Activated CD8-positive, alpha-beta memory T cell treated with anti-CD3 and anti-CD28 coated beads, Interleukin-2, amount 50 U/mL, for 48 hours (primary cell): Measurements from ENCODE around the gene PSMB3.
"Not testable (repeated sequence)": the region's sequence is repeated elsewhere in the genome, so short reads cannot be mapped to it uniquely, and the experiment has no call there.

ENCODE experiments used
- DNase-seq: peaks from one replicate; pipeline ENCODE4 v3.0.0-alpha.2; 2020

PSMB3 gene

DNA sequence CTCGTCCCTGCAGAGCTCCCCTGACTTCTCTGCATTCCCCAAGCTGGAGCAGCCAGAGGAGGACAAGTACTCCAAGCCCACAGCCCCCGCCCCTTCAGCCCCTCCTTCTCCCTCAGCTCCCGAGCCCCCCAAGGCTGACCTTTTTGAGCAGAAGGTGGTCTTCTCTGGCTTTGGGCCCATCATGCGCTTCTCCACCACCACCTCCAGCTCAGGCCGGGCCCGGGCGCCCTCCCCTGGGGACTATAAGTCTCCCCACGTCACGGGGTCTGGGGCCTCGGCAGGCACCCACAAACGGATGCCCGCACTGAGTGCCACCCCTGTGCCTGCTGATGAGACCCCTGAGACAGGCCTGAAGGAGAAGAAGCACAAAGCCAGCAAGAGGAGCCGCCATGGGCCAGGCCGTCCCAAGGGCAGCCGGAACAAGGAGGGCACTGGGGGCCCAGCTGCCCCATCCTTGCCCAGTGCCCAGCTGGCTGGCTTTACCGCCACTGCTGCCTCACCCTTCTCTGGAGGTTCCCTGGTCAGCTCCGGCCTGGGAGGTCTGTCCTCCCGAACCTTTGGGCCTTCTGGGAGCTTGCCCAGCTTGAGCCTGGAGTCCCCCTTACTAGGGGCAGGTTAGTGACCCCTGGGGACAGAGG lies 36.1 kb upstream of the PSMB3 start:
- DNase-seq, result no peak

DNA sequence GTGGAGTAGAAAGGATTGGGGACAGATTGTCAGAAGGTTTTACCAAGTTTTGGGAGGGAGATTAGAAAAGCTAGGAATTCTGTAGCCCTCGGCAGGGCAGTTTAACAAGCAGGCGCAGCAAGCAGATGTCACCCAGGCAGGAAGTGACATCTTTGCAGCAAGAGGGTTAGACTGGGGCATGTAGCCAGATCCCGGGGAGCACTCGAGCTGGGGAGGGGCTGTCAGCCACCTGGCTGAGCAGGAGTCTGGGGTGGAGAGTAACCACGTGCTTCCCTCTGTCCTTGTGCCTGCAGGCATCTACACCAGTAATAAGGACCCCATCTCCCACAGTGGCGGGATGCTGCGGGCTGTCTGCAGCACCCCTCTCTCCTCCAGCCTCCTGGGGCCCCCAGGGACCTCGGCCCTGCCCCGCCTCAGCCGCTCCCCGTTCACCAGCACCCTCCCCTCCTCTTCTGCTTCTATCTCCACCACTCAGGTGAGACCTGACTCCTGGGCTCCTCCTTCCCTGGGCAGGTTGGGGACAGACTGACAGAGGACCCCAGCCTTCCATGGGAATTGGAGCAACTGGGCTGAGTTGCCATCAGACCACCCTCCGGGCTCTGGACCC lies 35.3 kb upstream of the PSMB3 start:
- DNase-seq, result no peak

DNA sequence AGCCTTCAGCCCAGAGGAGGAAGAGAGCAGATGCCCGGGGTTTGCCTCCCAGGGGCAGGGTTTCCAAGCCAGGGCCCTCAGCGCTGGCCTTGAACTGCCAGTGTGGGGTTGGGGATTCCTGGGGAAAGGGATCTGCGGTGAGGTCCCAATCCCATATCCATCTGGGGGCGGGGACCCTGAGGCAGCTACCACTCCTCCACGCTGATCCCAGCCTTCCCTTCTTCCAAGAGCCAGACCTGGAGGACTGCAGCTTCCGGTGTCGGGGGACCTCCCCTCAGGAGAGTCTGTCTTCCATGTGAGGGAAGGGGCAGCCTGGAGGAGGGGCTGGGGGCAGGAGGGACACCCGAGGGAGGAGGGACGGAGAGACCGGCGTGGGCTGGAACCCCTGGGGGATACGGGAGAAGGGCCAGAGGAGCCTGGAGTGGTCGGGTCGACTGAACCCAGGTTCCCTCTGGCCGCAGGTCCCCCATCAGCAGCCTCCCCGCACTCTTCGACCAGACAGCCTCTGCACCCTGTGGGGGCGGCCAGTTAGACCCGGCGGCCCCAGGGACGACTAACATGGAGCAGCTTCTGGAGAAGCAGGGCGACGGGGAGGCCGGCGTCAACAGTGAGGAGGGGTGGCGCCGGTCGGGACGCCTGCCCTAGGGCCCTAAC lies 33.1 kb upstream of the PSMB3 start:
- DNase-seq, result no peak

DNA sequence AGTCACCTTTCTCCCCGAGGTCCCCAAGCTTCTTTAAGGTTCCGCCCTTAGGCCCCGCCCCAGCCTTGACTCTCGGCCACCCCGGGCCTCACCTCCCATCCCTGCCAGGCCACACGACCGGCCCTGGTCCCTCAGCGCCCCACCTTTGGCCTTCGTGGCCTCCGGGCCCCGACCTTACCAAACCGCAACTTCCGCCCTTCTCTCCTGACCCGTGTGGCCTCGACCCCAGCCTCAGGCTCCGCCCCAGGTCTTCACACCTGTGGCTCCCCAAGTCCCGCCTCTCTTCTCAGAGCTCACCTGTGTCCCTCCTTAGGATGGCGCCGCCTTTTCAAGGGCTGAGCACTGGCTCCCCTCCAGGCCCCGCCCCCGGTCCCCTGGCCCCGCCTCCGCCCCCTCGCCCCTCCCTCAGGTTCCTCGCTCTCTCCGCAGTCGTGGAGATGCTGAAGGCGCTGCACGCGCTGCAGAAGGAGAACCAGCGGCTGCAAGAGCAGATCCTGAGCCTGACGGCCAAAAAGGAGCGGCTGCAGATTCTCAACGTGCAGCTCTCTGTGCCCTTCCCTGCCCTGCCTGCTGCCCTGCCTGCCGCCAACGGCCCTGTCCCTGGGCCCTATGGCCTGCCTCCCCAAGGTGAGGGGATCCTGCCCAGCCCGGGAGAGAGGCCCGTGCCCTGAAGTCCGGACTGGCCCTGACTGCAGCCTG lies 32.4 kb upstream of the PSMB3 start:
- DNase-seq, result no peak

DNA sequence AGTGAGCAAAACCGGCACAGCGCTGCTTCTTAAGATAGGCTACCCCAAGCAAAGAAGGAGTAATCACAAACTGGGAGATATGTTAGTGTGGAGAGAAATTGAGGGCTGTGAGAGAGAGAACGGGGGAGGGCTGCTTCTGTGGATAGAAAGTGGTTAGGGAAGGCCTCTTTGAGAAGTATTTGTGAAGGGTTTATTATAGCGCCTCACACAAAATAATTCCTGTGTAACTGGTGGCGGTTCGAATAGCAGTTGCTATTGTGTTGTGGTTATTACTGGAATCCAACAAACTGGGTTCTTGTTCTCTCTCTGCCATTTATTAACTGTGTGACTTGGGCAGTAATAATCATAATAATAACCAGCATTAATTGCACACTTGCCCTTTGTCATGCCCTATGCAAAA lies 31.6 kb upstream of the PSMB3 start:
- no peak for DNase-seq

DNA sequence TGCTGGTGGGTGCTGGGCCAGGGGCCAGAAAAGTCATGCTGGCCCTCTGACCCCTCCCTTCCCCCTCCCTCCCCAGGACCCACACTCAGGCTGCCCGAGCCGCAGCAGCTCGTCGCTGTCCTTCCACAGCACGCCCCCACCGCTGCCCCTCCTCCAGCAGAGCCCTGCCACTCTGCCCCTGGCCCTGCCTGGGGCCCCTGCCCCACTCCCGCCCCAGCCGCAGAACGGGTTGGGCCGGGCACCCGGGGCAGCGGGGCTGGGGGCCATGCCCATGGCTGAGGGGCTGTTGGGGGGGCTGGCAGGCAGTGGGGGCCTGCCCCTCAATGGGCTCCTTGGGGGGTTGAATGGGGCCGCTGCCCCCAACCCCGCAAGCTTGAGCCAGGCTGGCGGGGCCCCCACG lies 30.7 kb upstream of the PSMB3 start:
- DNase-seq, result no peak

DNA sequence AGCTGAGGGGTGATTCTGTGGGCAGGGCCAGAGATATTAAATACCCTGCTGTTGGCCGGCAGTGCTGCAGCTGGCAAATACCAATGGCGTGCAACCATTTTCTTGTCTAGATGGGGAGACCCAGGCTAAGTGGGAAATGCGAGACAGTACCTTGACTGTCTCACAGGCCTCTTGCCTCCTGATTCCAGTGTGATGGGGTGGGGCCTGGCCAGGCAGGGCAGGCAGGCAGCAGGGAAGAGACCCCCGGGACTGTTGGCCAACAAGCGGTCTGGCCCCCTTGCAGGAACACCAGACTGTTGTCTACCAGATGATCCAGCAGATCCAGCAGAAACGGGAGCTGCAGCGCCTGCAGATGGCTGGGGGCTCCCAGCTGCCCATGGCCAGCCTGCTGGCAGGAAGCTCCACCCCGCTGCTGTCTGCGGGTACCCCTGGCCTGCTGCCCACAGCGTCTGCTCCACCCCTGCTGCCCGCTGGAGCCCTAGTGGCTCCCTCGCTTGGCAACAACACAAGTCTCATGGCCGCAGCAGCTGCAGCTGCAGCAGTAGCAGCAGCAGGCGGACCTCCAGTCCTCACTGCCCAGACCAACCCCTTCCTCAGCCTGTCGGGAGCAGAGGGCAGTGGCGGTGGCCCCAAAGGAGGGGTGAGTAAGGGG lies 28.1 kb upstream of the PSMB3 start:
- DNase-seq, result no peak

DNA sequence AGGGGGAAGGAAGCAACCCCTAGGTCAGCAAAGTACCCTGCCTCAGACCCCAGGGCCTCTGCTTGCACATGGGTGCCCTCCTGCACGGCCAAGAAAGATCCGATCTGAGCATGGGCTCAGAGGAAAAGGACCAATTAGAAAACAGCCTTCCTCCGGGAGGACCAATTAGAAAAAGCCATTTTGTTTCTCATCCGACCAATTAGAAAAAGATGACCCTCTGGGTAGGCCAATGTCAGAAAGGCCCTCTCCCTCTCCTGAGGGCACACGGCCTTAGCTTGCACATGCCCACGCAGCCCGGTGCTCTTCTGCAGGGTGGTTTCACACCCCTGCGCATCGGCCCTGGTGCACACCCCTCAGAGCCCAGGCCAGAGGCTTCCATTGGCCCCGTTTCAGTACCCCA lies 27.5 kb upstream of the PSMB3 start:
- no peak for DNase-seq

DNA sequence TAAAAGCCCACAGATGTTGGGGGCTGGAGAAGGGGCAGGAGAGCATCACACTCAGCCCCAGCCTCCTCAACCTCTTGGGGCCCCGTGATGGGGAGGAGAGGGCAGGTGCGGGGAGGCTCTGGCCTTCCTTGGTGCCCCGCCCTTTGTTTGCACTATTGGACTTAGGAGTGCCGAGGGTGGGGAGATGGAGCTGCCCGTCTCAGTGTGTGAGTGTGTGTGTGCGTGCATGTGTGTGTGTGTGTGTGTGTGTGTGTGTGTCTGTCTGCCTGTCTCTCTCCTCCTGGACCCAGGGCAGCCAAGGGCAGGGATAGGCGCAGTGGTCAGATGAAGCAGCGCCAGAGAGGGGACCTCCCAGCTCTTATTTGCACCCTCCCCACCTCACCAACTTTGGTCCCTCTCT lies 26.4 kb upstream of the PSMB3 start:
- DNase-seq, result not testable (repeated sequence)

DNA sequence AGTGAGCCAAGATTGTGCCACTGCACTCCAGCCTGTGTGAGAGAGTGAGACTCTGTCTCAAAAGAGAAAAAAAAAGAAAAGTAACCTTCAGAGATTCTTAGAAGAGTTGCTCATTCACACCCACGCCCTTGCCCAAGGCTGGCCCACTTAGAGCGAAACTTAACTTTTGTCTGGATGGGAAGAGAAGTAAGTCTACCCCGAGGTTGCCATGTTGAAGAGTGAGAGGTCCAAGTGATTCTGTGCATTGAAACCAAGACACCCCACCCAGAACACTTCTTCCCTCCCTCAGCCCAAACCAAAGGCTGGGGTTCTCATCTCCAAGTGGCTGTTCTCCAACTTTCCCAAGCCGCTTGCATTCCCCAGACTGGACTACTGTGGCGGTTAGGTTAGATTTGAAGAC lies 24.8 kb upstream of the PSMB3 start:
- peak; percentile 80 for DNase-seq

DNA sequence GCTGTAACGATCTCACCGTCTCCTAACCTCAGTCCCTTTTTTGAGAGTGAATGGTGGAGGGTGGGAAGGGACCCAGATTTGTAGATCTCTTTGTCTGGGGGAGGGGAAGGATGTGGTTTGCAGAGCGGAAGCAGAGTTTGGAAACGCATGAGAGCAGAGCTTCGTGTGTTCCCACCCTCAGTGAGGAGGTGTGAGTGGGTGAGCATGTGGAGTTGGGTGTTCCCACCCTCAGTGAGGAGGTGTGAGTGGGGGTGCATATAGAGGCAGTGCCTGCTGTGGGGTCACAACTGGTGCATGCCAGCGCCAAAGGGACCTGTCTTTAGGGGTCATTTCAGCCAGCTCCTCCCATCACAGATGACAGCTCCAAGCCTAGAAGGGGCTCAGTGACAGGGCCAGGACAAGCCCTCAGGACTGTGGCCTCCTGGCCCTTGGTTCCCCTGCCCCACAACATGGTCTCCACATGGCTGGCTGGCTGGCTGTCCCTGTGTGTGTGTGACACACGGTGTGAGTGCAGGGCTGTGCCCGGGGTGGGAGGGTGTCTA lies 24.2 kb upstream of the PSMB3 start:
- no peak for DNase-seq

DNA sequence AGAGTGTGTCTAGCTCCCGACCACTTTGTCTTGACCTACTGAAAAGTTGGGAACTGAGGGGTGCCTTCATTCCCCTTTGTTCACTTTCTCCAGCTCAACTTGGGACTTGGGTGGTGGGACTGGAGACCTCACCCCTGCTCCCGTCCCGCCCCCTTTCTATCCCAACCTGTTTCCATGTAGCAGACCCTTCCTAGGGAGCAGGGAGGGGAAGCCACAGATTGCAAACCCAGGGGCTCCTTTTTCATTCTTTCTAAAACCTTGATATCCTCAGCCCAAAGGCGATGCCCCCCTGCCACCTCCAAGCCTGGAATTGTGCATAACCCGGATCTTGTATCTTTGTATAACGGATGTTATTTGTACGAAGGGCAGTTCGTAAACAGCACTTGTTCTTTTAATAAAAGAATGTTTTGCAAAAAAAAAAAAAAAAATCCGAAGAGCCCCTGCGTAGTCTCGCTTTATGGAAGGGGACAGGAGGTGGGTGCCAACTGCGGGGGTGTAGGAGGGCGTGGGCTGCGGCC lies 23.1 kb upstream of the PSMB3 start:
- no peak for DNase-seq

DNA sequence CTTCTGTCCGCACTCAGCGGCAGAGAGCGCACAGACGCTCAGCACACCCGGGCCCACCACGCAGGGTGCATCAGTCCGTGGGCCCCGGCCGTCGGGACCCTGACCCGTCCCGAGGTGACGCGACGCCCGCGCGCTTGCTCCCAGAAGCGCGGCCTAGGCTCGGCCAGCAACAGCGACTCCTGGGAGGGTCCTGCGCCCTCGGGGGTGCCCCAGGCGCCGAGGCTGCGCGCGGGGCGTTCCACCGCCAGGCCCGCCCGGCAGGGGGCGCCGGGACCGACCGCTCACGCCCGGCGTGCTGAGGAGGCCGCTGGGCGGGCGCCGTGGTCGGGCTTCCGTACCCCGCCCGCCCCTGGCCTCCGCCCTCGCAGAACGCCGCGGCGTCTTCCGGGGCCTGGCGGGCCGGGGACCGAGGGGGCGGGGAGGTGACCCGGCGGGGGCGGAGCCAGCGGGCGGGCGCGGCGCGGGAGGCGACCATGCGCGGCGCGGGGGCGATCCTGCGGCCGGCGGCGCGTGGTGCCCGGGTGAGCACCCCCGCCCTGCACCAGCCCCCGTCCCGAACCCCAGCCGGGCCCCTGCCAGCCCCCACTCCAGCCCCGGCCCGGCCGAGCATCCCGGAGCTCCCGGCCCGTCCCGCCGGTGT lies 22.5 kb upstream of the PSMB3 start, which contains the start of gene CISD3:
CISD3 (plus strand) TSS at position 456 of the 640 bp plus-strand sequence; CDS start at position 474, 18 bp downstream.
- DNase-seq, result peak; percentile 92

DNA sequence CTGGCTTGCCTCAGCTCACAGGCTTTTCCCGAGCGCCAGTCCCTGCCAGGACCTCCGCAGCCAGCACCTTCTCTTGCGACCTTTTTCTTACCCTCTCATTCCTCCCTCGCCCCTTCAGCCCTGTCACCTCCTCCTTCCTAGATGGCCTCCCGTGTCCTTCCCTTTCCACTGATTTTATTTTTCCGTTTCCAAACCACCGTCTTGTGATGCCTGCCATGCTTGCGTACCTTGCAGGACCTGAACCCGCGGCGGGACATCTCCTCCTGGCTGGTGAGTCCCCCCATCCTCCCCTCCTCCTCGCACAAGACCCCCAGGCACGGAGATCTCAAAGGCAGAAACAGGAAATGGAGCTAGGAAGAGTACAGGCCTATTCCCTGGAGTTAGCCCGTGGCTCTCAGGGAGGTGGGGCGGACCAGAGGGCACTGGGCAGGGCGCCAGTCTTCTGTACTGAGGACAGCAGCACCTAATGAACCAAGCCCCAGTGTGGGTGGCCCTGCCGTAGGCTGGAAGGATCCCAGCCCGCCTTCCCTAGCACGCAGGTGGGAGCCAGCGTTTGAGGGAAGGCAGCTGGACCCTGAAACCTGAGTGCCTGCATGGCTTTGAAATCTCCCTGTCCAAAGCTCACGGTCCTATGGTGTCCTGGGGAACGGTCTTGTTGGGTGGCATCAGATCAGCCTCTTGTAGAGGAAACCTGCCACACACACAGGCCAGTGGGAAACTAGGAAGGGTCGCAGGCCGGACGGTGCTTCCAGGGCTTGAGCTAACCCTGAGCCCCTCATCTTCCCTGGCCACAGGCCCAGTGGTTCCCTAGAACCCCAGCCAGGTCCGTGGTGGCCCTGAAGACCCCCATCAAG lies 21.8 kb upstream of the PSMB3 start:
- no peak for DNase-seq

DNA sequence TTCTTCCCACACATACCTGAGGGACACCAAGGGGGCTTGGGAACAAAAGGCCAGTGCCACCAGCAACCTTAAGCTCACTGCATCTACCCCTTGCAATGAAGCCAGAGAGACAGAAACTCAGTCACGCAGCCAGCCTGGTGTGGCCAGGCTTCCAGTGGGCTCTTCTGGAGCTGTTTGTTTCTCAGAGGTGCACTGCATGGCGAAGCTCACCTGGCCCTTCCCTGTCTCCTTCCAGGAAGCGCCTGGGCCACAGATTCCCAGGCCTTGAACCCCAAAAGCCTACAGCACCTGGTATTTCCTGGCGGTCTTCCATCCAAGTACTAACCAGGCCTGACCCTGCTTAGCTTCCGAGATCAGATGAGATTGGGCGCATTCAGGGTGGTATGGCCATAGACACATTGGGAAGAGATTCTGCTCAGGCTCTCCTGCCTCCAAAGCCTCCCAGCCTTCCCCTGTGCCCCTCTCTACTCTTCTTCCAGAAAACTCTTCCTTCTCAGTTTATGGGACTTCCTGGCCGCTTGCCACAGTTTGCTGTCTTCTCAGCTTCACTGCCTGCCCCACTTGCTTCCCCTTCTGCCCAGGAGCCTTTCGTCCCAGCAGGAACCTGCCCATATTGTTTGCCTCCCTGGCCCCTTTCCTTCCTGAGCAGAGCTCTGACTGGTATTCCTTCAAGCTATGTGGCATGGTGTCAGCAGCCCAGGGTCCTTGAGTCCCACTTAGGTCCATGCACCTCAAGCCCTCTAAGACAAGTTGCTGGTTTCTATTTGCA lies 20.8 kb upstream of the PSMB3 start:
- DNase-seq, result no peak

DNA sequence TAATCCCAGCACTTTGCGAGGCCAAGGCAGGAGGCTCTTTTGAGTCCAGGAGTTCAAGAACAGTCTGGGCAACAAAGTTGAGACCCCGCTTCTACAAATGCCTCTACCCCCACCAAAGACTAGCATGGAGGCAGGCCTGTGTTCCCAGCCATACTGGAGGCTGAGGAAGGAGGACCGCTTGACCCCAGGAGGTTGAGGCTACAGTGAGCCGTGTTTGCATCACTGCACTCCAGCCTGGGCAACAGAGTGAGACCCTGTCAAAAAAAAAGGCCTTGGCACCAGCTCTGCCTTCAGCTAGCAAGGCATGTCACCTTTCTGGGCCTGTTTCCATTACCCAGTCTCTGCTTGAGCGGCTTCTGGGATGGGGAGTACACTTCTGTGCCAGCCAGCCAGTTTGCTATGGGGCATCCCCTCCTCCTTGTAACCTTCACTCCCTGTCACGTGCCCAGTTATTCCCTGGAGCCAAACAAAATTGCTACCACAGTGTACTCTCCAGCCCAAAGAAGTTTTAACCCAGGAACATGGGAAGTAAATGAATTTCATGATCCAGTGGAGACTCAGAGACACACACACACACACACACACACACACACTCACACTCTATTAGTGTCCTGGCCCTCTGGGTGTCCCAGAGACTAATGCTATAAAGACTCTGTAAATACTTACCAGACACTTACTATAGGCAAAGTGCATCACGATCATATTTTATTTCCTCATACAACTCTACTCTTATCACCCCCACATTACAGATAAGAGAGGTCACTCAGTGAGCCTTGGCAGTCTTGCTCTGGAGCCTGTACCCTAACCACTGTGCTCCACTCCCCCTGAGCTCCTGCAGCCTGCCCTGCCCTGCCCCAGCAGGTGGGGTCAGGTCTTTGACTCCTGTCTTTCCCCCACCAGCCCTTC lies 19.9 kb upstream of the PSMB3 start:
- no peak for DNase-seq

DNA sequence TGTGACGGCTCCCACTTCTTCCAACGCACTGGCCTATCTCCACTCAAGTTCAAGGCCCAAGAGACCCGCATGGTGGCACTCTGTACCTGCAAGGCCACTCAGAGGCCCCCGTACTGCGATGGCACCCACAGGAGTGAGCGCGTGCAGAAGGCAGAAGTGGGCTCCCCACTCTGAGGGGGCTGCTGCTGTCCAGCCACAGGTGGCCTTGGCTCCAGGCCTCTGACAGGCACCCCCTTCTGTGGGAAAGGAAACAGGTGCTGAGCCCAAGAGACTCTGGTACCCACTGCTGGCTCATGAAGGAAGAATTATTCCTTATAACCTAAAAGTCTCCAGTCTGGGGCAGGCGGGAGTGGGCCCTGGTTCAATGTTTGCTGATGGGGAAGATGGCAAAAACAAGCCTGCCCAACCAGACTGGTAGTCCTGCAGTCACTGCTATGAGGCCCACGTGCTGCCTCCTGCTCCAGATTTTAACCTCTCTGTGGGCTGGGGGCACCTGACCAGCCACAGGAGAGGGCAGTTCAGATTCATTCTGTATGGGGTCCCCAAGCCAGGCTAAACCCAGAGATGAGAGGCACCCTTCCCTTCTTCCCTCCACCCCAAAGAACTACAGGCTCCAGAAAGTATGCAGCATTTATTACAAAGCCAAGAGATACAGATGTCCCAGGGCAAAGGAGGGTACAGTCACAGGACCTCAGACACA lies 19.1 kb upstream of the PSMB3 start:
- no peak for DNase-seq
